Heart left ventricle (tissue), 13 donors: ENCODE data around the gene STK32C.

Experiments used
- POLR2A ChIP-seq, 2 donors: fragments of 450-650 bp; IDR thresholded peaks; one replicate each; pipeline ENCODE4 v1.6.1; 2017; ENCODE audit warnings: antibody characterized with exemption in 2 of 2, mild to moderate bottlenecking in 2 of 2, moderate library complexity in 2 of 2
- TF ChIP-seq, protein P1 (sequence below), 12 donors: fragments of 200-600 bp; sonication (generic) in 4 of 12; IDR thresholded peaks; one replicate each; pipeline versions ENCODE4 v1.5.0 to v1.8.0; 2018 to 2022; ENCODE audit warnings: antibody characterized with exemption in 12 of 12, mild to moderate bottlenecking in 5 of 12
- donor health status: ischemic (EF 13 %, LVEDD 7.1; RV severe dilation, severe dysfunction).
- donor health status: DM: no; HTN: yes; CAD: no.
- donor health status: DM: no; HTN: no; CAD: no.
- donor health status: ischemic (EF 25% LVEDD 6.9; RV normal size, moderate dysfunction).
- donor health status: ischemic (EF 25% LVEDD 5.7; RV mildly dilated, moderate dysfunction).
- donor health status: ischemic (EF 35%, LVEDD 5.7; RV mildly dilated, moderate dysfunction).
- donor health status: nonischemic (EF 11% LVEDD 7.7; RV severe dilation, severe dysfunction).
- donor health status: DM: yes; HTN: yes; CAD: no.
- donor health status: PGD.
- donor health status: ischemic (EF 29% LVEDD 5.4; RV normal size, mild dysfunction).
- donor health status: nonischemic (EF 23%, LVEDD 6.1; RV moderate dilation, normal function).

DNA sequence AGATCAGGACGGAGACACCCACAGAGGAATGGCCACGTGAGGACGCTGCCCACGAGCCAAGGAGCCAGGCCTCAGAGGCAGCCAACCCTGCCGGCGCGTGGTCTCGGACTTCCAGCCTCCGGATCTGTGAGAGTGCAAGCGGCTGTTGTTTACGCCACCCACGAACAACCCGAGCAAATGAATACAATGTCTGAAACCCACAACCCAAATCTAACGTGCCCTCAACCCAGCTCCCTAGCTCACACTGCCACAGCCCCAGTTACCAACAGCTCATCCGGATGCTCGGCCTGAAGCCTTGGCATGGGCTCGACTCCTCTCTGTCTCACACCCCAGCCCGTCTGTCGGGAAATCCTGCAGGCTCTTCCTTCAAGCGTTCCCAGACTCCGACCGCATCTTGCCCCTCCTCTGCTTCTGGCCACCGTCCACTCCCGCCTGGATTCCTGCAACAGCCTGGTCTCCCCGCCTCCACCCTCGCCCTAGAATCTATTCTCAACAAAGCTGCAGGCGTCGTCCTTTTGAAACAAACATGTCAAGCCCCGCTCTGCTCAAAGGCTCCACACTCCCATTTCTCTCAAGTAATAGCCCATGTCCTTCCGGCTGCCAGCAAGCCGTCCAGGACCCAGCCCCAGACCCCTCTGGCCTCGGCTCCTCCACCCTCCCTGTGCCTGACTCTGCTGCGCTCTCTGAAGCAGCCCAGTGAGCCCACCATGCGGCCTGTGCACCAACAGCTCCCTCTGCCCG, 35.3 kb downstream of the STK32C start:
- no peak for TF ChIP-seq POLR2A (IDR thresholded peaks at IDR 0.05)
- TF ChIP-seq, protein P1, sequence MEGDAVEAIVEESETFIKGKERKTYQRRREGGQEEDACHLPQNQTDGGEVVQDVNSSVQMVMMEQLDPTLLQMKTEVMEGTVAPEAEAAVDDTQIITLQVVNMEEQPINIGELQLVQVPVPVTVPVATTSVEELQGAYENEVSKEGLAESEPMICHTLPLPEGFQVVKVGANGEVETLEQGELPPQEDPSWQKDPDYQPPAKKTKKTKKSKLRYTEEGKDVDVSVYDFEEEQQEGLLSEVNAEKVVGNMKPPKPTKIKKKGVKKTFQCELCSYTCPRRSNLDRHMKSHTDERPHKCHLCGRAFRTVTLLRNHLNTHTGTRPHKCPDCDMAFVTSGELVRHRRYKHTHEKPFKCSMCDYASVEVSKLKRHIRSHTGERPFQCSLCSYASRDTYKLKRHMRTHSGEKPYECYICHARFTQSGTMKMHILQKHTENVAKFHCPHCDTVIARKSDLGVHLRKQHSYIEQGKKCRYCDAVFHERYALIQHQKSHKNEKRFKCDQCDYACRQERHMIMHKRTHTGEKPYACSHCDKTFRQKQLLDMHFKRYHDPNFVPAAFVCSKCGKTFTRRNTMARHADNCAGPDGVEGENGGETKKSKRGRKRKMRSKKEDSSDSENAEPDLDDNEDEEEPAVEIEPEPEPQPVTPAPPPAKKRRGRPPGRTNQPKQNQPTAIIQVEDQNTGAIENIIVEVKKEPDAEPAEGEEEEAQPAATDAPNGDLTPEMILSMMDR (IDR thresholded peaks at IDR 0.05) = no peak
